Endodermal cell (in vitro differentiated cells): ENCODE results near the gene PTGR3. TPM values are rescaled to one million over a fixed set of nuclear protein-coding genes. Genes with fewer than 3 reads are reported as not detected.

Source experiments
- DNase-seq: peaks from one replicate; pipeline ENCODE4 v3.0.0-alpha.2; 2017
- H3K27ac ChIP-seq: 2 replicates; pipeline ENCODE4 v1.5.1; 2013; ENCODE audit warnings: mild to moderate bottlenecking, low read depth, low read length, moderate library complexity
- H3K27me3 ChIP-seq: 2 replicates; pipeline ENCODE4 v1.6.1; 2013; ENCODE audit warnings: mild to moderate bottlenecking, low read length, moderate library complexity; ENCODE audit not compliant: insufficient read depth, control insufficient read depth, poor library complexity, severe bottlenecking
- H3K36me3 ChIP-seq: 2 replicates; pipeline ENCODE4 v1.7.0; 2013; ENCODE audit warnings: mild to moderate bottlenecking, low read length, moderate library complexity; ENCODE audit not compliant: control insufficient read depth, insufficient read depth
- H3K4me1 ChIP-seq: one replicate; pipeline ENCODE4 v1.7.0; 2013; ENCODE audit warnings: low read length; ENCODE audit not compliant: control insufficient read depth, insufficient read depth
- H3K4me3 ChIP-seq: 2 replicates; pipeline ENCODE4 v1.5.1; 2013; ENCODE audit warnings: mild to moderate bottlenecking, low read length, moderate library complexity
- H3K9ac ChIP-seq: 2 replicates; pipeline ENCODE4 v1.6.1; 2013; ENCODE audit warnings: mild to moderate bottlenecking, low read length, moderate library complexity; ENCODE audit not compliant: poor library complexity, severe bottlenecking; ENCODE audit errors: extremely low read depth
- H3K9me3 ChIP-seq: 2 replicates; pipeline ENCODE4 v1.6.1; 2013; ENCODE audit warnings: mild to moderate bottlenecking, low read length, moderate library complexity; ENCODE audit not compliant: control insufficient read depth
- H3K27ac Mint-ChIP-seq: 2 replicates; pipeline ENCODE4 v1.8.0; 2020; ENCODE audit warnings: mixed read lengths
- H3K27me3 Mint-ChIP-seq: 2 replicates; pipeline ENCODE4 v1.8.0; 2021; ENCODE audit warnings: mild to moderate bottlenecking, mixed read lengths; ENCODE audit not compliant: insufficient read depth
- H3K36me3 Mint-ChIP-seq: 2 replicates; pipeline ENCODE4 v1.8.0; 2020; ENCODE audit warnings: low read depth, mixed read lengths
- H3K4me1 Mint-ChIP-seq: 2 replicates; pipeline ENCODE4 v1.8.0; 2020; ENCODE audit warnings: mixed read lengths
- H3K4me3 Mint-ChIP-seq: 2 replicates; pipeline ENCODE4 v1.8.0; 2020; ENCODE audit warnings: mild to moderate bottlenecking, moderate library complexity, mixed read lengths
- H3K9me3 Mint-ChIP-seq: 2 replicates; pipeline ENCODE4 v1.8.0; 2020; ENCODE audit warnings: mild to moderate bottlenecking, mixed read lengths
- WGBS, 2 experiments: methylation state at CpG; one replicate each; pipeline versions ENCODE4 v1.1.5 to v1.1.7; 2013; ENCODE audit warnings: missing lambda C conversion rate in 2 of 2, mixed read lengths in 1 of 2; ENCODE audit not compliant: insufficient coverage in 1 of 2, insufficient read length in 1 of 2; 5-methylcytosine and 5-hydroxymethylcytosine counted together
- total RNA-seq, 2 donors: library from RNA; stranded (reverse); fragmentation: NEBNext Ultra II Directional in 1 of 2; extraction: Animal tissue kit (Norgen Biotek cat#: 25700) in 1 of 2; gene quantifications; 2 replicates in 1 of 2; 3 replicates in 1 of 2; pipeline ENCODE4 v1.2.1, GENCODE V29; 2021
- TF ChIP-seq, protein P1 (sequence below): fragments of 200-600 bp; sonication (generic); conservative IDR thresholded peaks from 2 replicates; pipeline ENCODE4 v1.5.0; 2021; ENCODE audit warnings: antibody characterized with exemption, mild to moderate bottlenecking

PTGR3 gene
- total RNA-seq, 2 donors from 2014 or later = 12.2 to 13.3 TPM

DNA sequence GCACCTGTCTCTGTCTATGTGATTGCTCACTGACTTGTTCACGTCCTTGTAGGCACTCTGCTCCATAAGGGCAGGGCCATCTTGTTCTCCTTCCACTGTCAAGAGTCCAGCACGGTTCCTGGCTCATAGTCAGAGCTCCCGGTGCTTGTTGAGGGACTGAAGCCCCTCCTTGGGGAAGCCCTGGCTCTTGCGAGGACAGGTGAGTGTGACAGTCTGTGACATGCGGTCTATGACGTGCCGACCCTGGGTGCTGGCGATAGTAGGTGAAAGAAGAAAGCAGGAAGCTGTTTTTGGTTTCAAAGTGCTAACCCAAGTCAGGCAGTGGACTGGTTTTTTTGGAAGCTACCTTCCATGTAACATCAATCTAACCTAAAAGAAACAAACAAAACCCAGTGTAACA is 20.5 kb upstream of the PTGR3 start:
- Mint-ChIP-seq H3K4me1 (peaks cover 18% of the 10 kb centered on the region), H3K9me3 (no peaks in the 10 kb centered on the region), H3K4me3 (no peak overlapping the region), H3K27me3 (no peaks in the 10 kb centered on the region), H3K36me3 (no peaks in the 10 kb centered on the region), H3K27ac (no peak overlapping the region)
- Histone ChIP-seq H3K4me1 (peaks cover 7% of the 10 kb centered on the region), H3K27me3 (no peaks in the 10 kb centered on the region), H3K36me3 (no peaks in the 10 kb centered on the region), H3K9me3 (no peaks in the 10 kb centered on the region), H3K27ac (no peak overlapping the region), H3K4me3 (no peak overlapping the region), H3K9ac (no peak overlapping the region)
- WGBS, 2 experiments = 92 to 94% methylated on average over 6 to 8 of the region's 8 CpGs
- no peak for DNase-seq
- TF ChIP-seq, protein P1, sequence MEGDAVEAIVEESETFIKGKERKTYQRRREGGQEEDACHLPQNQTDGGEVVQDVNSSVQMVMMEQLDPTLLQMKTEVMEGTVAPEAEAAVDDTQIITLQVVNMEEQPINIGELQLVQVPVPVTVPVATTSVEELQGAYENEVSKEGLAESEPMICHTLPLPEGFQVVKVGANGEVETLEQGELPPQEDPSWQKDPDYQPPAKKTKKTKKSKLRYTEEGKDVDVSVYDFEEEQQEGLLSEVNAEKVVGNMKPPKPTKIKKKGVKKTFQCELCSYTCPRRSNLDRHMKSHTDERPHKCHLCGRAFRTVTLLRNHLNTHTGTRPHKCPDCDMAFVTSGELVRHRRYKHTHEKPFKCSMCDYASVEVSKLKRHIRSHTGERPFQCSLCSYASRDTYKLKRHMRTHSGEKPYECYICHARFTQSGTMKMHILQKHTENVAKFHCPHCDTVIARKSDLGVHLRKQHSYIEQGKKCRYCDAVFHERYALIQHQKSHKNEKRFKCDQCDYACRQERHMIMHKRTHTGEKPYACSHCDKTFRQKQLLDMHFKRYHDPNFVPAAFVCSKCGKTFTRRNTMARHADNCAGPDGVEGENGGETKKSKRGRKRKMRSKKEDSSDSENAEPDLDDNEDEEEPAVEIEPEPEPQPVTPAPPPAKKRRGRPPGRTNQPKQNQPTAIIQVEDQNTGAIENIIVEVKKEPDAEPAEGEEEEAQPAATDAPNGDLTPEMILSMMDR = no peak

DNA sequence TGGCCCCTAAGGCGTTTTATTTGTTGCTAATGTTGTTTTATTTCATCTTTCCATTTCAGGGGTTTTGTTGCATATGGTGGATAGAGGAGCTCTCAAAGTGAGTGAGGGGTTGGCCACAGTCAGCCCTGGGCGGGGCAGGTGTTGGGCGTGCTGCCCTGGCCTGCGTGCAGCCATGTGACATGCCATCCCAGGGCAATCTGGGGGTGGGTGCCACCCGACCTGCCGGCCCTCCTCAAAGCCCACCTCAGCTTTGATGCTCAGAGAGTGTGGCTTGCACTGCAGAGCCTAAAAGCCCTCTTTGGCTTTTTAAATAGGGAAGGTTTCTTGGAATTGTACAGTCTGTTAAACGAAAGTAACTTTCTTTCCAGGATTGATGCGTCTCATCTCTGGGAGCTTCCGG is 20.0 kb upstream of the PTGR3 start:
- peaks cover 7% of the 10 kb centered on the region for H3K4me1 ChIP-seq
- no peak overlapping the region for H3K4me3 Mint-ChIP-seq
- no peaks in the 10 kb centered on the region for H3K36me3 ChIP-seq
- no peak overlapping the region for H3K27ac ChIP-seq
- no peaks in the 10 kb centered on the region for H3K9me3 ChIP-seq
- no peak for DNase-seq
- no peak overlapping the region for H3K27ac Mint-ChIP-seq
- H3K27me3 Mint-ChIP-seq = no peaks in the 10 kb centered on the region
- 91 to 93% methylated on average over 5 to 9 of the region's 9 CpGs for WGBS, 2 experiments
- H3K4me1 Mint-ChIP-seq = peaks cover 18% of the 10 kb centered on the region
- TF ChIP-seq, protein P1 = no peak
- no peak overlapping the region for H3K9ac ChIP-seq
- H3K9me3 Mint-ChIP-seq = no peaks in the 10 kb centered on the region
- no peaks in the 10 kb centered on the region for H3K36me3 Mint-ChIP-seq
- no peaks in the 10 kb centered on the region for H3K27me3 ChIP-seq
- no peak overlapping the region for H3K4me3 ChIP-seq

DNA sequence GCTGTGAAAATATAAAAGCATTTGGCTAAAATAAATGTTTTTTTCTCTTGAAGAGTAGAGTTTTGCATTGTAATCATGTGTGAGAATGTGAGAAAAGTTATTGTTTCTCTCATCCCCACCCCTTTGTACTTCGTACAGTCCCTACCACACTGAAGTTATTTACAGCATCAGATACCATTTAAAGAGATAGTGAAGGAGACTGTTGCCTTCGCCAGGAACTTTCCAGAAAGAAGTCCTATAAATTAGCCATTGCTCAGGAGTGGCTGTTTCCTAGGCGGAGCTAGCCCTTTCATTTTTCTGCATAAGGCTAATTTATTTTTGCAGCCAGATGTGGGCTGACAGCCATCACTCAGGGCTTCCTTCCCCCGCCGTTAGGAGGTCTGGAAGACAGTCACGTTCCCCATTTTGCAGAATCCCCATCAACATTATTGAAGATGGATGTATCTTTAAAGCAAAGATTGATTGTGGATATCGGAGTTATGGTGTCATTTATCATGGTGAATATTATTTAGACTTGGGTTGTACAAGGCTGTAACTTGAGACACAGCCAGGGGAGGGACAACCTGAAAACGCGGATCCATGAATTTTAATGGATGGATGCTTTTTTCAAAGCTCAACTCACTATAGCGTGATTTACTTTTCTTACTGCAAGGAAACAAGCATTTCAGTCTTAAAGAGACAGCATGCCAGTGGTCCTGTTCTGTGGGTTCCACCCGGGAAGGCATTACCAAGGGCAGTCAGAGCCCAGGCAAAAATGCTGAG is 18.8 kb upstream of the PTGR3 start:
- no peak overlapping the region for H3K27ac Mint-ChIP-seq
- no peaks in the 10 kb centered on the region for H3K9me3 ChIP-seq
- H3K36me3 ChIP-seq = no peaks in the 10 kb centered on the region
- H3K9ac ChIP-seq = no peak overlapping the region
- H3K4me1 Mint-ChIP-seq = peaks cover 18% of the 10 kb centered on the region
- no peak overlapping the region for H3K4me3 ChIP-seq
- H3K4me3 Mint-ChIP-seq = no peak overlapping the region
- no peaks in the 10 kb centered on the region for H3K9me3 Mint-ChIP-seq
- H3K4me1 ChIP-seq = peaks cover 7% of the 10 kb centered on the region
- no peaks in the 10 kb centered on the region for H3K27me3 ChIP-seq
- no peaks in the 10 kb centered on the region for H3K36me3 Mint-ChIP-seq
- WGBS, 2 experiments = 79 to 89% methylated on average over 8 to 11 of the region's 11 CpGs
- DNase-seq = no peak
- H3K27me3 Mint-ChIP-seq = no peaks in the 10 kb centered on the region
- no peak overlapping the region for H3K27ac ChIP-seq
- TF ChIP-seq, protein P1 = no peak
